ELF-1 (cell line): ENCODE results near the gene COMMD9.
A peak's percentile ranks its signal among the peaks of the same experiment; 100 is the strongest.

ENCODE experiments used
- DNase-seq: peaks from one replicate; pipeline ENCODE4 v3.0.0-alpha.2; 2016; ENCODE audit warnings: low read depth, low spot score

The COMMD9 gene

GRCh38 chr11:36257351-36257750 lies 31.9 kb downstream of the COMMD9 start:
- no peak for DNase-seq

DNA sequence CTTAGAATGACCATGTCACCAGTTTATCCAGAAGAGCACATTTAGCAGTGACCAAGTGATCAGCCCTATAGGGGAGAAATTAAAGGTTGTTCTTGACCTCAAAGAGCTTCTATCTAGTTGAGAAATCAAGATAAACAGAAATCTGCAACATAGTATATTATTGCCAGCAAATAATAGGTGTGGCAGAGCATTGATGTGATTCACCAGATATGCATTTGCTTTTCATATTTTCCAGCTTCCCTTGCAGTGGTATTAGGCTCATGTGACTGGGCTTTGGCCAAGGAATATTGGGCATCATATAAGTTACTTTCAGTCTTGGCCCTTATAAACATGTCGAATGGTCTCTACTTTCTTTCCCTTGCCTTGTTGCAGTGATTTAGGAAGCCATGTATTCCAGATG lies 34.5 kb downstream of the COMMD9 start:
- DNase-seq = no peak

- peak; percentile 36 for DNase-seq
Measured at GRCh38 chr11:36253238-36253637, 36.0 kb downstream of the COMMD9 start.

GRCh38 chr11:36251823-36252222 lies 37.4 kb downstream of the COMMD9 start:
- DNase-seq = peak; percentile 64

- DNase-seq = no peak
Measured at GRCh38 chr11:36249246-36249645, 40.0 kb downstream of the COMMD9 start.

- DNase-seq = no peak
Measured at GRCh38 chr11:36248436-36248835, 40.8 kb downstream of the COMMD9 start.

DNA sequence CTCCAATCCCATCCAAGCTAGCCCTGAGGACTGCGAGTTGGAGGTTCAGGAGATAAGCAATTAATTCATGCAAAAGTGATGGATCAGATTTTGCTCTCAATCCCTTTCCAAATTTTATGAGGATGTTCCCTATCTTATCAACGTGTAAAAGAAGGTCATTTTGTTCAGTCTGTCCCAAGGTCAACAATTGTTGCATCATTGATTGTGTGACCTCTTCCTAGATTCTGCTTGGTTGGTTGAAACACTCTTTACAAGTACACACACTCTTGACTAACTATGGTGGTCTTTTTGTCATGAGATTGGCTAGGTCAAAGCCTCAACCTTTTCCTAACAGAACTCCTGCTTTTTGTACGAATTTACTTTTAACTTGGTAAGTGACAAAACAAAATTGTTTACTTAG lies 41.7 kb downstream of the COMMD9 start:
- DNase-seq = no peak

GRCh38 chr11:36243641-36244040 lies 45.6 kb downstream of the COMMD9 start:
- no peak for DNase-seq

- no peak for DNase-seq
Measured at GRCh38 chr11:36241497-36241896, 47.7 kb downstream of the COMMD9 start.

GRCh38 chr11:36240801-36241200 lies 48.4 kb downstream of the COMMD9 start:
- DNase-seq = no peak

GRCh38 chr11:36240173-36240572 lies 49.1 kb downstream of the COMMD9 start:
- no peak for DNase-seq

DNA sequence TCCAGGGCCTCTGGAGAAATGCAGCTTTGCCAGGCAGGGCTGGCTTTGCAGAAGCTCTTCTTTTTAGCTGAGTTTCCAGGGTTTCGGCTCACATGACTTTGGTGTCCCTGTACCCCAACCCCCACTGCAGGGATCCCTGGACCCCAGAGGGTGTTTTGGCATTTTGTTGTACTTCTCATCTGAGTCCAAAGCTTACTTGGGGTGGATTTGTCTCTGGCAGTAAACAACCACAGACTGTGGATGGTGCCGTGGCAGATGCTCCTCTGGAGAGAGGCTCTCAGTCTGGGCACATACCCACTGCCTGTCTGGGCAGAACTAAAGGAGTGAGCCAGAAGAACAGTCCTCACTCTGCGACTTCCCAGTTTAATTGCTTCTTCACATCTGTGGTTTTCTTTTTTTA lies 49.6 kb downstream of the COMMD9 start:
- DNase-seq = no peak

- no peak for DNase-seq
Measured at GRCh38 chr11:36238881-36239280, 50.3 kb downstream of the COMMD9 start.

GRCh38 chr11:36238036-36238631 lies 51.1 kb downstream of the COMMD9 start:
- DNase-seq = no peak

- no peak for DNase-seq
Measured at GRCh38 chr11:36237391-36237790, 51.8 kb downstream of the COMMD9 start.

DNA sequence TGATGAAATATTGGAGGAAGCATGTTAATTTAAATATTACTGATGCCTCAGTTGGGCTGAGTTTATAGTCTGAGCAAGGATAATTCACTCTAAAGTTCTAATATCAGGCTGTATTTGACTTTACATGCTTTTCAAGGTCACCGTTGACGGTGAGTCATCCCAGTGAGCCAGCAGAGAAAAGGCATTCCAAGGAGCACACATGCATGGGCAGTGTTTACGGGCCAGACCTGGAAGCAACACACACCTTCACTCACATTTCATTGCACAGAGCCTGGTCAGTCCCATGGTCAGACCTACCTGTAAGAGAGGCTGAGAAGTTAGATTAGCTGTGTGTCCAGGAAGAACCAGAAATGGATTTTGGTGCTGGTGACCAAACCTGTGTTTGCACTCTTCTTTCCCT lies 53.5 kb downstream of the COMMD9 start:
- no peak for DNase-seq

DNA sequence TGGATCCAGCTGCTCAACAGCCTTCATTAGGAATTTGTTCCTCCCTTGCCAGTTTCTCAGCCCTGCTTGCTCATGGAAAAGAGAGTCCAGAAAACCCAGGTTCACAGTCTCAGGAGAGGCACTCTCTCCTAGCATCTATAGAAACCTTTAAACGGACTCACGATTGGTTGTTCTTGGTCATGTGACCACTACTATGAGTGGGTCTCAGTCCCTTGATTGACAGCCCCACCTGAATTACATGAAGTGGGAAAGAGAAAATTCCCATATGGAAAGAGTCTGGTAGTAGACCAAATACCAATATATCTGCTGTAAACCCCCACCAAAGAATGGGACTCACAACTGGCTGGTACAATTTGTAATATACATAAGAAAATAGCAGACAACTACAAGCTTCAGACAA lies 54.4 kb downstream of the COMMD9 start:
- DNase-seq = no peak

GRCh38 chr11:36233204-36233603 lies 56.0 kb downstream of the COMMD9 start:
- DNase-seq = no peak

DNA sequence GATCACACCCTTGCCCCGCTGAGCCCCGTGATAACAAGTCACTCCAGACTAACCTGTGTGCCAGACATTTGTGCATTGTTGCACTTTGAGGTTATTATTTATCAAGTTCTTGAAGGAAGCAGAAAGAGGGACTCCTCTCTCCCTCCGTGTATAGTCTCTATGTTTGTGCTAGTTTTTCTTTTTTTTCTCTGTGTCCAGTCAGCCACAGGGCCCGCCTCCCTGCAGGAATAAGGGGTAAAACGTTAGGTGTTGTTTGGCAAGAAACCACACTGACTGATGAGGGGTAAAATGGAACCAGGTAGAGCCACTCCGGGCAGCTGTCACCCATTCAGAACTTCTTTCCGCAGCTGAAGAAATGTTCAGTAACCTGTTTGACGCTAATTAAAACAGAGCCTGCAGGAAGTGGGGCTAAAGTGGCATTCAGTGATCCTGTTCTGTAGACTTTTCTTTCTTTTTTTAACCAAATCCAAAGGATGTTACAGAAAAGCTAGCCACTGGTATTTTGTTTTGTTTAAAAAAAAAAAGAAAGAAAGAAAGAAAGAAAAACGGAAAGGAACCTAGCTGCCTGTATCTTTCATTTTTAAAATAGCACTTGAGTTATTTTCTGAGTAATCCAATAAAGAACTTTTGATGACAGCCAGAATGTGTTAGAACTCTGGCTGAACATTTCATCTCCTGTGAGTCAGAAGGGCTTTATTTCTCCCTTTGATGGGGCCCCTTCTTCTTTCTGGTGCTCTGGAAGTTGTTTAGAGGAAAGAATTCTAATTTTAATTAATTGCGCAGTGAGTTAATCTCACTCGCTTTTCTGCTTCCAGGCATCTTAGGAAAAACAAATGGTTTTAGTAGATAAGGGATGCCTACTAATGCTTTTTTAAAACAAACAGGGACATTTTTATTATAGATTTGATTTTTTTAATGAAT lies 58.2 kb downstream of the COMMD9 start:
- DNase-seq = no peak

DNA sequence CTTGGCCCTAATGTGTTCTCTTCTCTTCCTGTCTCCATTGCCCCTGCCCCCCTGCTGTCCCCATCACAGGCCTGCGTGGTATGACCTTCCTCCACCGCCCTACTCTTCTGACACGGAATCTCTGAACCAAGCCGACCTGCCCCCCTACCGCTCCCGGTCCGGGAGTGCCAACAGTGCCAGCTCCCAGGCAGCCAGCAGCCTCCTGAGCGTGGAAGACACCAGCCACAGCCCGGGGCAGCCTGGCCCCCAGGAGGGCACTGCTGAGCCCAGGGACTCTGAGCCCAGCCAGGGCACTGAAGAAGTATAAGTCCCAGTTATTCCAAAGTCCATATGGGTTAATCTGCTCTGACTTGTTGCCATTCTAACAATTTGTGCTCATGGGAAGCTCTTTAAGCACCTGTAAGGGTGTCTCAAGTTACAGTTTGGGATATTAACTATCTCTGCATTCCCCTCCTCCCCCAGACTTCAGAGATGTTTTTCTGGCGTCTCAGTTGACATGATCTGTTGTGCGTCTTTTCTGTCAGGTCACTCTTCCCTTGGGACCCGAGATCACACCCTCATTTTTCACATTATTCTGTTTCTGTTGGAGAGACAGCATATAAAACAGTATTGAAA lies 60.0 kb downstream of the COMMD9 start:
- DNase-seq = no peak

GRCh38 chr11:36228689-36229088 lies 60.5 kb downstream of the COMMD9 start:
- DNase-seq = no peak

GRCh38 chr11:36227044-36227443 lies 62.2 kb downstream of the COMMD9 start:
- DNase-seq = no peak
